Measurements from ENCODE around the gene GLI2. TPM values are rescaled to one million over a fixed set of nuclear protein-coding genes. Genes with fewer than 3 reads are reported as not detected.

The GLI2 gene
- total RNA-seq, 1 donor from 2014 or later: 3.7 TPM

DNA sequence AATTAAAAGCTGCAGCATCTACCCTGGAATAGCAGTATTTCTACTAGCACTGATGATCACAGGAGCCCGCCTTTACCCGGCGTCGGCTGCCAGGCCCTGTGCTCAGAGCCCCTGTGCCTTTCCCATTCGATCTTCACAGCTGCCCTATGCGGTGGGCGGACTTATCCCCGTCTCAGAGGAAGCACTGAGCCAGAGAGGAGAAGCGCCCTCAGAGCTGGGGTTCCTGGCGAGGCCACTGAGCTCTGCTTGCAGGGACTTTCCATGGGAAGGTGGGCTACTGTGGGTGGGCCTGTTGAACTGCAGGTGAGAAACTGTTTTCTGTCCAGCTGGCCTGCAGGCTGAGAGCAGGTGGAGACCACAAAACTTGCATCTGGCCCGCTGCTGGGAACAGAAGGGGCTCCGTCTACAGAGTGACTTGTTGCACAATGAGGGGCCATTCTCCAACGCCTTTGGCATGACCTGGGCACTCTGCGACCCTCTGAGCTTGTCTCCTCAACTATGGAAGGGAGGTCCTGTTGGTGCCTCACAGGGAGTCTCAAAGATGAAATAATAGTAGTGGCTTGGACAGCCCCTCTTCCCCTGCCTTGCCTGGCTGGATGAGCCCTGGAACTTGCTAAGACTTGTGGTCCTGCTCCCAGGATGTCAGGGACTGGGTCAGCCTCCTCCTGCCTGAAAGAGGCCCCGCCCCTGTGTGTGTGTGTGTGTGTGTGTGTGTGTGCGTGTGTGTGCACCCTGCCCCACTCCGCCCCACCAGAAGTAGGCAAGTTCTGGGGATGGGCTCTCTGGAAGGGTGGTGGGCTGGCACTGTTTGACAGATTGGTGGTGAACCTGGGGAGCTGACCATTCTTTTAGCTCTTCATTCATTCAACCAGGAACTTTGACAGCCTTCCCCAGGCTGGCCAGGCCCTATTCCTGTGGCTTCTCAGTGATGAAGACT, 32.7 kb downstream of the GLI2 start:
- no peak for DNase-seq (ENCODE audit: extremely low read depth, low read depth, low spot score)

DNA sequence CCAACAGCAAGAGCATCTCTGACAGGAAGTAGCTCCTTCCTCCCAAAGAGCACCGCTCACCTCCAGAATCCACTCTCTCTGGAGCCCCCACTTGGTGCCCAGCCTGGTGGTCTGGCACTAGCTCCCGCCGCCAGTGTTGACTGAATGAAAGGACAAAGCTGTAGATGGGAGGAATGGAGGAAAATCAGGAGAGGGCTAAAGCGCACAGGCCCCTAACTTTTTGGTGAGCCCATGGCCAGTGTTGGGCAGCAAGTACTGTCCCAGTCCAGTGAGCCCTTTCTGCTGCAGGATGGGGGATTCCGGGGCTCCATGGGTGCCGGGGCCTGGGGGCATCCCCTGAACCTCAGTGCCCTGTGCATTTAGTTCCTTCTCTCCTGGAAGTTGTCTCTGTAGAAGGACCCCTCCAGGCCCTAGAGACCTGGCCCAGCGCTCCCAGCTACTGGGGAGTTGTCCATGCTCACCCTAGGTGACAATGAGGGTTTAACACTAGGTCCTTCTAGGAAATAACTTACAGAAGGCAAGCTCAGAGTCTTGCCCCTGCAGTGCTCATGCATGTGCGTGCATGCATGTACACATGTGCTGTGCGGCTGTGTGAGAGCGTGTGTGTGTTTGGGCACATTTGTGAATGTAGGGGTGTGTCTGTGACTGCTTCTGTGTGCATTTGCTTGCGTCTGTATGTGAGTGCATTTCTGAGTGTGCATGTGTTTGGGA, 33.6 kb downstream of the GLI2 start:
- DNase-seq (ENCODE audit: extremely low read depth, low read depth, low spot score): no peak

DNA sequence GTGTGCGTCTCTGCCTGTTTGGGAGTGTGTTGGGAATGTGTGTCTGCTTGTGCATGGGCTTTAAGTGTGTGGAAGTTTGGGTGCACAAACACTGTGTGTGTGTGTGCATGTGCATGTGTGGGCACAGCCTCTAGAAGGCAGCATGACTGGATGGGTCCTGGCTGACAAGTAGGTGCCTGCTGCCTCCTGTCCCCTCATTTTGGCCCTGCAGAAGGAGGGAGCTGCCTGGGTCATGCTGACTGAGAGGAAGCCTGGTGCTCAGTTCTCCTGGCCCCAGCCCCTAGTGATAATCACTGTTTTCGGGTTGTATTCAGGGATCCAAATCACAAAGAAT, 34.1 kb downstream of the GLI2 start:
- no peak for DNase-seq (ENCODE audit: extremely low read depth, low read depth, low spot score)

DNA sequence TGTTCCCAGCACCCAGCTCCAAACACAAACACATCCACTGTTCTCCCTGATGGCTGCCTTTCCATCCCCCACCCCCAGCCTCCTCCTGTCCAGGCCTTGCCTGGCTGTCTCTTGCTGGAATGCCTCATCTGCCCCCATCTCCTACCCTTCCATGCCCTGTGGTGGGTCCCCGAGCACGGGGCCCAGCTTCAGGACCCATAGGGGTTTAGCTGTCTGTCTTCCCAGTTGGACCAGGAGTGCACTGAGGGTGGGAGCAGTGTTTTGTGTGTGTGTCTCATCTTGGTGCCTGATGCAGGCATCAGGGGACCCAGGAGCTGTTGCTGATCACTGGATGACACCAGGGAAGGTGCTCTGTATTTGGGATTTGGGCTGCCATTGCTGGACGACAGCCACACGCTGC, 34.5 kb downstream of the GLI2 start:
- DNase-seq (ENCODE audit: extremely low read depth, low read depth, low spot score): no peak

DNA sequence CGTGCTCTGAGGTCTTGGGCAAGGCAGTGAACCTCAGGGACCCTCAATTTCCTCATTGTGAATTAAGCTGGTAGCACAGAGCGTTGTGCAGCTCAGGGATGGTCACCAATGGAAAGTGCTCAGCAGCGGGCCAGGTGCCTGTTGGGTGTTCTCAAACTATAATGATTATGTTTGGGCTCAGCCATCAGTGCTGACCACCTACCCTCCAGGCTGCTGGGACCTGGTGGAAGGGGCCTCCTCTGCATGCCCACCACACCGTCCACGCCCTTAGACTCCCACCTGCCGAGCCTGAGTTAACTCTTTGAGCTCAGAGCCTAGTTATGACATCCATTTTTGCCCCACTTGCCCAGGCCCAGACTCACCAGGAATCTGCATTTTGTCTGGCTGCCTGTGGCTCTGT, 35.0 kb downstream of the GLI2 start:
- DNase-seq (ENCODE audit: extremely low read depth, low read depth, low spot score): no peak

DNA sequence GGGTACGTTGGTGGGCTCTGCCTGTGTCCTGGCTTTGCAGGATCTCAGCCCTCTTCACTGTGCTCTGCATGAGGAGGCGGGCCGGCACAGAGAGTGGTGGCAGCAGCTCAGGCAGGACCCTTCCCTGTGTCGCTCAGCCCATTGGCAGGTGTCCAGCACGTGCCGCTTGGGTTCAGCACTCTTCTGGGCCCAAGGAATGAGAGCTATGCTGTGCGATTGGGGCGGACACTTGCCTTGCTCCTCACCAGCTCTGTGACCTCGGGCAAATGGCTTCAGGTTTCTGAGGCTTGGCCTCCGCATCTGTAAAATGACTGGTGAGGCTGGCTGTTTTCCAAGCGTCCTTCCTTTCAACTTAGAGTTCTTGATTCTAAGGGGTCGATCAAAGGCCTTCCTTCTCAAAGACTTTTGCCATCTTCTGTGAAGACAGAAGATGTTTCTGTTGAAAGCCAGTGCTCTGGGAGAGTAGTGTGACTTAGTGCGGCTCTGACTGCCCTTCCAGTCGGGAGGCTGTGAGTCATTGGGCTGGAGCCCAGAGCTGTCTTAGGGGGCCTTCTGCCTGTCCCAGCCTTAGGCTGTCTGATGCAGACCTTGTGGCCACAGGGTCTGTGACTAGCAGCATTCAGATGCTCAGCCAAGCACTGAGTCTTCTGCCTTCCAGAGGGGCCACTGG, 35.6 kb downstream of the GLI2 start:
- DNase-seq (ENCODE audit: extremely low read depth, low read depth, low spot score): no peak

DNA sequence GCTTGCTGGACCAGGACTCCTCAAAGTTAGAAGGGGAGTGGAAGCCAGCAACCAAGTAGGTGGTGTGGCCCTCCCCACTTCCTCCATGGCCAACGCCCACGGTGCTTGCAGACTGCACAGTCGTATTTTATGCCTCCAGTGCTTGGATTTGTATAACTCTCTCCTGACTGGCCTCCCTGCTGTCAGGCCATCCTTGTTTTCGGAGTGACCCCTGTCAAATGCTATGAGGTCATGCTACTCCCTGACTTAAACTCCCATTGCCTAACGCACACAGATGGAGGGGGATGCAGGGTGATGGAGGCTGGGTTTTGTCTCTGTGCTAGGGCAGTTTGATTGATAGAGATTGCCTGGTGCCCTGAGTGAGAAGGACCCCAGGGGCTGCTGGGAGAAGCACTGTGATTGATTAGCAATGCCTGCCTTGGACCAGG, 36.1 kb downstream of the GLI2 start:
- DNase-seq (ENCODE audit: extremely low read depth, low read depth, low spot score): no peak

DNA sequence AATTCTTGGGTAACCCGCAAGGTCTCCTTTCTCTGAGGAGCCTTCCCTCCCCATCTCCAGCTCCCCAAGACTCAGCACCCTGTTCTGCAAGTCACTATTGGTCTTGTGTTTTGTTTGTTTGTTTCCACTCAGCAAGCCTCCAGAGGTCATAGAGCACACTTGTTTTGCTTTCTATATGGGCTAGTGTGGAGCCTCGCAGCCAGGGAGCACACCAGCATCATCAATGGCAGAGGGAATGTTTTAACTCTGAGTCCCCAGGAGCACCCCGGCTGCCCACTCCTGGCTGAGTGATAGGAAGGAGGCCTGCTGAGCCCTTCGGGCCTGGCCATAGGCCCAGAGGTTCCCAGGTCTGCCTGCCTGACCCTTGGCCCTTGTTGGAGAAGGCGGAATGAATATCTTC, 36.6 kb downstream of the GLI2 start:
- DNase-seq (ENCODE audit: extremely low read depth, low read depth, low spot score): no peak

DNA sequence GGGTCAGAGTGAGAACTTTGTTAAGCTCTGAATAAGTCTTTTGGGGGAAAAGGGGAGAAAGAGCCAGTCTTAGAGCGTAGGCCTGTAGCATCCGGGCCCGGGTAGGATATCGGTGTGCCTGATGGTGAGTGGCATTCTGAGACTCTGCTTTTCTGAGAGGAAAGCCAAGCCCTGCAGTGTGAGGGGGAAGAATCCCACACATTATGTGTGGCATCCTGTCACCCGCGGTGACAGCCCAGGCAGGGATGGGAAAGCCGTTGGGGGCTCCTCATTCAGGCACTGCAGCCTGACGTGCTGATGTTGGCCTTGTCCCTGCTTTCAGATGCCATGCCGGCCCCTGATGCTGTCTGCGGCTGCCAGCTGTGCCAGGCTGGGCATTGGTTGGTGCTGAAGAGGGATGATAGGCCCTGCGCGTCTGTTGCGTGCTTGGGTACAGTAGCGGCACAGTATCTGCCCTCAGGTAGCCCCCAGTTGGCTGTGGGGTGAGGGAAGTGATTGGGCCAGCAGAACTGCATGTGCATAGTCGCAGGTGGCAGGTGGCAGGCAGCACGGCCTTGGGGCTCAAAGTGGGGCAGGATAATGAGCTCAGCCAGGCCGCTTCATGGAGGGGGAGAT, 37.6 kb downstream of the GLI2 start:
- DNase-seq (ENCODE audit: extremely low read depth, low read depth, low spot score): no peak

DNA sequence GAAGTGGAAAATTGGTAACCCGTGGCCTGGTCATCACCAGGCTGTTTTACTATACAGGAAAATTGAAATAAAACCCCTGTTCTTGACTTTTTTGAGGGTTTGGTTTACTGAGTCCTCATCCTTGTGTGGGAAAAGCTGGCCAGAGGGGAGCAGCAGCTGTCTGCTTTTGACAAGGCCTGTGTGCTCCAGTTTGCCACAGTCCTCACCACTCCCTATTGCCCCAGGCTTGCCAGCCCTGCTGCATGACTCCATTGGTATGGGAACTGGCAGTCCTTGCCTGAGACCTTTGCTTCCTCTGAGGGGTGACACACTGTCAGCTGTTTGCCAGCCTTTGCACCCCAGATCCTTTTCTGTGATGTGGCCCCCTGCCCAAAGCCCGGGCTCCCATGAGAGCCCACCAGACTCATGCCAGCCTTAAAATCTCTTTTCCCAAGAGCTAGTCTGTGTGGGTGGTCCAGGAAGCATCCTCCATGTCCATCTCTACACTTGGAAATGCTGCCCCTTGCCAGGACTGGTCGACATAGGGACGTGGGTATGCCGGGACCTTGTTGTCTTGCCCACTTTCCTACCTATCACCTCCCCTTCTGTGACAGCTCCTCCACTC, 39.0 kb downstream of the GLI2 start:
- no peak for DNase-seq (ENCODE audit: extremely low read depth, low read depth, low spot score)

DNA sequence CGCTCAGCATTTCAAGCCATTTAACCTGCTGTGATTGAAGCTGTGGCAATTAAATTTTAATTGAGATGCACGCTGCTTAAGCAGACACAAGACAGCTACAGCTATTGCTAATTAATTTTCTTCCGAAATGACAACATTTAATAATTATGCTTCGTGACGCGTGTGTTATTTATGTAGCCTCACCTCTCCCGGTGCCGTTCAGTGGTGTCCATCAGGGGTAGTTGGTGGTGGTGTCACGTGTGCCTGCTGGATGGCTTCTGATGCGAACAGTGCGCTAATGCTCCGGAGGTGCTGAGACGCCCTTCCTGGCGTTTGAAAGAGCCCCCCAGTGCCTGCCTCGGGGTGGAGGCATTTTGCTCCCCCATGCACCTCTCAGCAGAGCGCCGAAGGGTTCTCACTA, 39.5 kb downstream of the GLI2 start:
- no peak for DNase-seq (ENCODE audit: extremely low read depth, low read depth, low spot score)

DNA sequence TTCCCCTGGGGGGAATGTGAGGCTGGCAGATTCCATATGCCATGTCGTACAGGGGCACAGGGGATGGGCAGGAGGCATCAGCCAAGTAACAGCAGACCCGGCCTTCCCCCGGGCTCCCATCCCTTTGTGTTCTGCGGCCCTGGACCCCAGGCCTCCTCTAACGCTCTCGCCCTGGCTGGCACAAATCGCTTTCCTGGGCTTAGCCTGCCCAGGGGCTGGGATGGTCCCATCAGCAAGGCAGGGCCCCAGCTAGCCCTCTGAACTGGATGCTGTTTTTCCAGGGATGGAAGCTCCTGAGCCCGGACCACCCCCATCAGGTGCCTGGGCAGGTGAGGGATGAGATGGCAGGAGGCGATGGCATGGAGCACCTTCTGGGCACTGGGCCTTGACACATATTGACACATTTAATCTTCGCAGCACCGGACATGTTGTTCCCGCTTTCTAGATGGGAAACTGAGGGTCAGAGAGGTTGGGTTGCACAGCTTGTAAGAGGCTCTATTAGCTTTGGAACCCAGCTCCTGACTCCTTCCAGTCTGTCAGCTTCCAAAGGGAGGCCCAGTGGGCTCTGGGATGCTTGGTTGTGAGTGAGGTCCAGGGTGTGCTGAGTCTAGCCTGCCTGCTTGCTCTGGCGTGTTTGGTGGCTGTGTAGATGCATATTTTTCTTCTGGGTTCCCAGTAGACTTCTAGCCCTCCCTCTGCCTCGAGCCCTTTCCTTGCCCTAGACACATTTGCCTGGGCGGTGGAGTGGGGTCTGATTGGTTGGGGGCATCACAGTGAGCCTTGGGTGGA, 40.3 kb downstream of the GLI2 start:
- no peak for DNase-seq (ENCODE audit: extremely low read depth, low read depth, low spot score)

DNA sequence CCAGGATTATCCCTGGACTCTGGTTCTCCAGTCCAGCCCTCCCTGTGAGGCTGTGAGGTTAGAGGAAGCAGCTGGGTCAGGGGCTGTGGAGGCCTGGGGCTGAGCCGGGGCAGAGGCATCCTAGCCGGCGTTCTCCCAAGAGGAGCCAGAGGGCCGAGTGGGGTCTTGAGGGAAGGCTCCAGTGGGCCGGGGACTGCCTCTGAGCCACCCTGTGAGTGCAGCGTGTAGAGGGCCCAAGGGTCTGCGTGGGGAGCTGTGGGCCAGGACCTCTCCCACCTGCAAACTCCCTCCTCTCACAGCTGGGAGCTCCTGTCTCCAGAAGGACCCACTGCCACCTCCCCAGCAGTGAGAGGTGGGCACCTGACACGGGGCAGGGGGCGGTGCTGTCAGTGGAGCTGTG, 41.0 kb downstream of the GLI2 start:
- DNase-seq (ENCODE audit: extremely low read depth, low read depth, low spot score): no peak

DNA sequence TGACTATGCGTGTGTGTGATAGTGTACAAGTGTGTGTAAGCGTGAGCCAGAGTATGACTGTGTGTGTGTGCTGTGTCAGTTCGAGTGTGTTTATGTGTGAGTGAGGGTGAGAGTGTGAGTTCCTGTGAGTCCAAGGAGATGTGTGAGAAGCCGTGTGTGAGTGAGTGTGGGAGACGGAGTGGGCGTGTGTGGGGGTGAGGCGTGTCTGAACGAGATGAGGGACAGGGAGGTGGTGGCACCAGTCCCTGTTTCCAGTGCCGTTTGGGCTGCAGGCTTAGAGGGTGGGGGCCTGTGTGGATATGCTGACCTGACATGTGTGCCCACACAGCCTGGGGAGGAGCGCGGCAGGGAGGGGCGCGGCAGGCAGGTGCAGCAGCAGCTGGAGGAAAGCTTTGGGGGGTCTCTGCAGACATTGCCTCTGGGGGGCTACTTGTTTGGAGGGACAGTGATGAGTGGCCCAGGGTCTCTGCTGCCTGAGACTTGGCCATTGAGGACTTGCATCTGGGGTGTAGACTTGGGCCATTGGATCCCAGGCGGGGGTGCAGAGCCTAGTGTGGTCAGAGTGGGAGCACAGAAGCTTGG, 41.6 kb downstream of the GLI2 start:
- no peak for DNase-seq (ENCODE audit: extremely low read depth, low read depth, low spot score)

DNA sequence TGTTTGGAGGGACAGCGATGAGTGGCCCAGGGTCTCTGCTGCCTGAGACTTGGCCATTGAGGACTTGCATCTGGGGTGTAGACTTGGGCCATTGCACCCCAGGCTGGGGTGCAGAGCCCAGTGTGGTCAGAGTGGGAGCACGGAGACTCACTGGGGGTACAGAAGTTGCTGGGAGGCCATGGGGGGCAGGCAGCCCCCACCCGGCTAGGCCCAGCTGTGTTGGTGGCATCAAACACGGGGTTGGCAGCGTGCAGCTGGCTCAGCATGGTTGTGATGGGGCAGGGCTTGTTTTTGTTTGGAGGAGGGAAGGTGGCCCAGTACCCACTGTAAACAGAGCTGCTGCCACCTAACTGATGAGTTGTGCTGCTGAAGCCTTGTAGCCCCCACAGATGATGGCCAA, 42.1 kb downstream of the GLI2 start:
- no peak for DNase-seq (ENCODE audit: extremely low read depth, low read depth, low spot score)

DNA sequence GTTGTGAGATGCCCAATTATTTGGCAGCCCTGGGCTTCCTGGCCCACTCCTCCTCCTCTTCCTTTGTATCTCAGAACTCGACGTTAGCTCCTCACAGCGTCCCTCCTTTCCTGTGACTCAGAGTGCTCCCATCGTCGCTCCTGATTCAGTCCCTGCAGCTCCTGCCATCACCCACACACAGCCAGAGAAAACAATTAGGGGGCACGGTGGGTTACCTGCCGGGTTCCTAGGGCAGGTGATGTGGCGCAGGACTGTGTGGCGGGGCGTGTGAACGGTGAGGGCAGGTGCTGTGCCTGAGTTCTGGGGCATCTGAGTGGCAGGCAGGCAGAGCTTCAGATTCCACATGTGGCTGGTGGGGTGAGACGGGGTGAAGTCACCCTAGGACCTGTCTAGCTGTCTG, 42.6 kb downstream of the GLI2 start:
- no peak for DNase-seq (ENCODE audit: extremely low read depth, low read depth, low spot score)

DNA sequence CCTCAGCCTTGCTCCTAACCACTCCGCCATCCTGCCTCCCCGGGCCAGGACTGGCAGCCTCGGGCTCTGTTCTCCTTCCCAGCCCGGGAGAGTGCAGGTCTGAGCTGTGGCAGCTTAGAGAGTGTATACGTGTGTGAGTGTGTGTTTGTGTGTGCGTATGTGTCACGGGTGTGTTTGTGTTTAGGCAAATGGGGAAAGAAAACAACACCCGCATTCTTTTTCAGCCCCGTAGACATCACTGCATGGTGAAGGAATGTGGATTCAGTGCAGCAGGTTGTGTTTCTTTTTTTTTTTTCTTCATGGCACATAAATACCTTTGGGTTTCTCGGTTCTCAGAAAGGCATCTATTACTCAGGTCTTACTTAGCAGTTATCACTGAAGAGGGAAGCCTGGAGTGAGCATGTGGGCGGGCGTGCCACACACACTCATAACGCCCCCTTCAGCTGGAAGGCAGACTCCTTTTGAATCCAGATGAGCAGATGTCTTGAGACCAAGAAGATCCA, 44.2 kb downstream of the GLI2 start:
- no peak for DNase-seq (ENCODE audit: extremely low read depth, low read depth, low spot score)

DNA sequence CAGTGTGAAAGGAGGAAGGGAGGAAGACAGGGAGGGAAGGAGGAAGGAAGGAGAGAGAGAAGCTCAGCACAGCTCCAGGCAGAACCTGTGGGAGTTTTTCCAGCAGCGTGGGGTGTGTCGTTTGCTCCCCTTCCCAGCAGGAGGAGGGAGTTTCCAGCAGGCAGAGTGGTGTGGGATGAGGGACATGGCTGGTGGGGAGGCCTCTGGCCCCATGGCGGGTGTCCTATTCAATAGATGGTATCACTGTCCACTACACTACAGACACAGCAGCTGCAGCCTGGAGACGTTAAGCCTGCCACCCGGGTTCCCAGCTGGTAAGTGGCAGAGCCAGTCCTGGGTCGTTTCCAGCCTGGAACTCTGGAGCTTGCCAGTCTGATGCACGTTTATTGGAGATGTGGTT, 44.7 kb downstream of the GLI2 start:
- DNase-seq (ENCODE audit: extremely low read depth, low read depth, low spot score): no peak

DNA sequence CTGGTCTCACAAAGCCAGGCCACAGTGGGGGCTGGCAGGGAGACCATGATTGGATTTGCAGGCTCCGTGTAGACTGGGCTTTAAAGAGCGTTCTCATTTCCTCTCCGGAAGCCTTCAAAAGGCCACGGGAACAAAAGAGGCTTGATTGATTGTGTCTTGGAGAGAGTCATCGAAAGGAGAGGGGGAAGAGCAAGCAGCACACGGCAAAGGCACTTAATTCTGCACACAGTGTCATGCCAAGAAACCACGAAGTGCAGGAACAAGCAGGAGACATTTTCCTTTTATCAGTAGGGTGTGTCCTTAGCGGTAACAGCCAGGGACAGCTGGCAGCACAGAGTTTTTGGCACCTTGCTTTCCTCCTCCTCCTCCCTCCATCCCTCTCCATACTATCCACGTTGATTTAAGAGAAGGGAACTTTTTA, 47.7 kb downstream of the GLI2 start:
- DNase-seq (ENCODE audit: extremely low read depth, low read depth, low spot score): peak; percentile 25

DNA sequence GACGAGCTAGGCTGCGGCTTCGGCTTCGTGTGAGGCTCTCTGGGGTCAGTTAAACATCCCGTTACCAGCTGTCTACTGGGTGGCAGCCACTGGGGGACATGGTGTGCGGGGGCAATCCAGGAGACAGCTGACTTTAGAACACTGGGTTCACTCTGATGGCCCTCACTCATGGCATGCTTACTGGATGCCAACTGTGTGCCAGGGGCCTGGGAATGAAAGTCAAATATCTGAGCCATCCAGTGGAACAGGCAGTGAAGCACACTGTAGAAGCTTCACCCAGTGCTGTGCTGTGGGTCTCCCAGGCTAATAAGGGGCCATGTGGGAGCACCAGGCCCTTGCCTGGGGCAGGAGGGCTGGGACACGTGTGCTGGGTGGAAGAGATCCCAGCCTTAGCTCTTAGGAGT, 48.3 kb downstream of the GLI2 start:
- DNase-seq (ENCODE audit: extremely low read depth, low read depth, low spot score): no peak

All from glomerular endothelial cell (primary cell).